Stimulated activated CD8-positive, alpha-beta memory T cell treated with anti-CD3 and anti-CD28 coated beads, Interleukin-12 subunit alpha, Interleukin-12 subunit beta, amount 100 ng/mL, for 1 hour (primary cell): ENCODE data around the gene PAWR.
"Not testable (repeated sequence)": the region's sequence is repeated elsewhere in the genome, so short reads cannot be mapped to it uniquely, and the experiment has no call there.

Experiments
- DNase-seq: peaks from one replicate; pipeline ENCODE4 v3.0.0-alpha.2; 2020; ENCODE audit warnings: low read depth

PAWR gene

GRCh38 chr12:79548610-79548924 lies 142.2 kb downstream of the PAWR start:
- DNase-seq: no peak

DNA sequence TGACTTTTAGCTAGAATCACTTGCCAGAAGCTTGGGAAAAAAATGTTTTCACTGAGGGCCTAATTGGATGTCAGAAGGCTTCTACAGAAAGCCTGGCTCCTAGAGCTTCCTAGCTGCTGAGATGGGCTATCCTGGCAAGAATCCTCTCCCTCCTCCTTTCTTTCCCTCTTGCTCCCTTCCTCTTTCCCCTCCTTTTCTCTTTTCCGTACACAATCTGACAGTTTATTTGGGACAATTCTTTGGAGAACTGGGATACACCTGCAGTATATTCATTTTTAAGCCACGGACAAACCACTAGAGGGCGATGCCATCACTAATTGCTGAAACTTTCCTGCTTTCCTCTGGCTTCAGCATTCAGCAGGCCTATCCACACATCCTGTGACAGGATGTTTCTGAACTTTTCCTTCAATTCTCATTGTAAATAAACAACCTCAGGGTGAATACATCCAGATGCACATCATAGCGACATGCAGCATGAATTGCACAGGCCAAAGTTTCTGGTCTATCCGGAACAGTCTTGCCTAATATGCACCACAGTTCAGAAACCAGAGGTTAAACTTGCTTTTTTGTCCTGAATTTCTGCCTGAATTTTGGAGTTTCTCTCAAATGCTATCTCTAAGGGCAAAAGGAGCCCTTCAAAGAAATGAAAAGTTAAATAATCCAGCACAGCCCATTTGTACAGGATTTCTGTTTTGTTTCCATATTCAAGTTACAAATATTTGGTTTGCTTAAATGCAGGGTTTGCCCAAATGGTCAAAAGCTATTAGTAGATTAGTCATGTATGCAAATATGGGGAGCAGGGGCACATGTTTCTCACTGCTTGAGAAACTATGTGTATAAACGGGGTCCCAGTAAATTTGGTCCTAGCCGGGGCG lies 142.8 kb downstream of the PAWR start:
- DNase-seq: no peak

GRCh38 chr12:79547044-79547734 lies 143.6 kb downstream of the PAWR start:
- no peak for DNase-seq

DNA sequence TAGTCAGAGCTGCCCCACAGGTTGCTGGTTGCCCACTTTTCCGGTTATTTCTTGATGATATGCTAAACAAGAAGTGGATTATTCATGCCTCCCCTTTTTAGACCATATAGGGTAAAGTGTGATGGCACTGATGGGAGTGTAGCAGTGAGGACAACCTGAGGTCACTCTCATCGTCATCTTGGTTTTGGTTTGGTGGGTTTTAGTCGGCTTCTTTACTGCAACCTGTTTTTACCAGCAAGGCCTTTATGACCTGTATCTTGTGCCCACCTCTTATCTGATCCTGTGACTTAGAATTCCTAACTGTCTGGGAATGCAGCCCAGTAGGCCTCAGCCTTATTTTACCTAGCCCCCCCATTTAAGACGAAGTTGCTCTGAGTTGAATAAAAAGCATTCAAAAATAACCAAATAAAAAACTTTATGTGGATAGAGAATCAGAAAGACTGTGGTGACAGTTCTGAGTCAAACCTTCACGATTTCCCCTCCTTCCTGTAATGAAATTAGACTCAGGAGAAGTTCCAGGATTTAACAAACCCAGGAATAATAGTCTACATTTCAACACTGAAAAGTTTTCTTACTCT lies 144.2 kb downstream of the PAWR start:
- no peak for DNase-seq

DNA sequence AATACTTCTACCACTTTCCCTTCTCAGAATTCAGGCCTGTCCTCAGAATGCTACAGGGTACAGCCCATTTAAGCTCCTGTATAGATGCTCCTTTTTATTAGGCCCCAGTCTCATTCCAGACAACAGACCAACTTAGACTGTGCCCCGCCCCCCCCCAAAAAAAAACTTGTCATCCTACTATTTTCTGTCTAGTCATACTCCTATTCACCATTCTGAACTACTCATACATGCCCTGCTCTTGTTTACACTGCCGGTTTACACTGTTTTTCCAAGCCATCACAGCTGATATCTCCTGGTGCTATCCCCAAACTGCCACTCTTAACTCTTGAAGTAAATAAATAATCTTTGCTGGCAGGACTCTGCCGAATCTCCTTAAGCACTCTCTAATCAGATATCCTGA lies 146.3 kb downstream of the PAWR start:
- DNase-seq: not testable (repeated sequence)

DNA sequence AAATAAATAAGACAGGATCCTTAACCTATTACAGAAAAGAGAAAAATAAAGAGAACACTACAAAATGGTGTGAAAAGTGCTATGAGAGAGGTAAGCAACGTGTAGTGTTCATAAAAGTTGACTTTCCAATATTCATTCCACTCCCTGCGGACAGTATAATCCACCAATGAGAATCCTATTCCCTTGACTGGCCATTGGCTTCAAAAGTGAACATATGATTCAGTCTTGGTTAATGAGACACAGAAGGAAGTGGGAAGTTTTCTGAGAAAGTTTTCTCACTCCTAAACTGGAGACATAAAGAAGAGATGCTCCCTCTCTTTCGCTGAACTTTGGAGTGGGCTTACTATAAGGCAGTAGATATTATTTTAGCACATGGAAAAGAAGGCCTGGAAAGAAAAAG lies 153.1 kb downstream of the PAWR start:
- DNase-seq: no peak

- no peak for DNase-seq
Measured at GRCh38 chr12:79535751-79536150, 155.0 kb downstream of the PAWR start.
